ENCODE data around the gene SSR3. TPM values are rescaled to one million over a fixed set of nuclear protein-coding genes. Genes with fewer than 3 reads are reported as not detected.

Gene SSR3
- total and polyA plus RNA-seq, 2 of the 13 experiments (the other 11 are each of a cell fraction or from before 2014, with no cell fraction given): 229 to 325 TPM

- intact Hi-C loops (cut with micrococcal nuclease; ENCODE audit: unreplicated experiment): no loop called here
- CTCF ChIA-PET (ENCODE audit: low intra/inter-chr PET ratio, low total read pairs): no interaction called here
These were observed 4.4 kb upstream of the SSR3 start for GRCh38 chr3:156559321-156559720.

DNA sequence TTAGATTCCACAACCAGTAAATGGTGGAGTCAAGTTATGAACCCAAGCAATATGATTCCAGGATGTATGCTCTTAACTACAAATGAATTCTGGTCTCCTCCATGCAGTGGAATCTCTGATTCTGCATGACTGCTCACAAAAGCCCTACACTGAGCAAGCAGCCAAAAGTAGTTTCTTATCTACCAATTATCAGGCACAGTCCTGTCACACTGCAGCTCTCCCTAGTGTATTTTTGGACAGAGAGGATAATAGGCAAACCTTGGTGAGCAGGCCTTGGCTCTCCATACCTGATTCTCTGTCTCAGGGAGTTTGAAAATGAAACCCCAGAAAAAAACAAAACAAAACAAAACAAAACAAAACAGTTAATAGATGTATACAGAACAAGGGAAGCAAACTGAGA is 3.5 kb upstream of the SSR3 start:
- peaks cover 5% of the 10 kb centered on the region for H3K4me1 ChIP-seq (ENCODE audit: insufficient read depth, low read length)
- peaks cover 15% of the 10 kb centered on the region for H3K79me2 ChIP-seq (ENCODE audit: insufficient read depth, low read length)
- POLR2A ChIA-PET: no interaction called here
- TF ChIP-seq DMAP1 (CRISPR knock-in tag; IDR thresholded peaks at IDR 0.05): no peak
- no peak for TF ChIP-seq MEIS2 (CRISPR knock-in tag; IDR thresholded peaks at IDR 0.05)
- TF ChIP-seq ZNF841 (CRISPR knock-in tag; IDR thresholded peaks at IDR 0.05; ENCODE audit: borderline replicate concordance): no peak
- TF ChIP-seq ZNF121 (CRISPR knock-in tag; IDR thresholded peaks at IDR 0.05): no peak
- TF ChIP-seq SMARCE1 (IDR thresholded peaks at IDR 0.05; ENCODE audit: borderline replicate concordance): no peak
- no peak for TF ChIP-seq NRL (CRISPR knock-in tag; IDR thresholded peaks at IDR 0.05; ENCODE audit: borderline replicate concordance)
- no peak for TF ChIP-seq GZF1 (CRISPR knock-in tag; IDR thresholded peaks at IDR 0.05)
- TF ChIP-seq TRIM24 (CRISPR knock-in tag; IDR thresholded peaks at IDR 0.05): no peak
- TF ChIP-seq FOXA1 (IDR thresholded peaks at IDR 0.05): no peak
- no peak for TF ChIP-seq FOXA1 (CRISPR knock-in tag; IDR thresholded peaks at IDR 0.05)
- TF ChIP-seq, protein P1, sequence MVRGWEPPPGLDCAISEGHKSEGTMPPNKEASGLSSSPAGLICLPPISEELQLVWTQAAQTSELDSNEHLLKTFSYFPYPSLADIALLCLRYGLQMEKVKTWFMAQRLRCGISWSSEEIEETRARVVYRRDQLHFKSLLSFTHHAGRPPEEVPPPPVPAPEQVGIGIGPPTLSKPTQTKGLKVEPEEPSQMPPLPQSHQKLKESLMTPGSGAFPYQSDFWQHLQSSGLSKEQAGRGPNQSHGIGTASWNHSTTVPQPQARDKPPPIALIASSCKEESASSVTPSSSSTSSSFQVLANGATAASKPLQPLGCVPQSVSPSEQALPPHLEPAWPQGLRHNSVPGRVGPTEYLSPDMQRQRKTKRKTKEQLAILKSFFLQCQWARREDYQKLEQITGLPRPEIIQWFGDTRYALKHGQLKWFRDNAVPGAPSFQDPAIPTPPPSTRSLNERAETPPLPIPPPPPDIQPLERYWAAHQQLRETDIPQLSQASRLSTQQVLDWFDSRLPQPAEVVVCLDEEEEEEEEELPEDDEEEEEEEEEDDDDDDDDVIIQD (CRISPR knock-in tag; IDR thresholded peaks at IDR 0.05; ENCODE audit: low read depth): no peak
- H3K4me2 ChIP-seq (ENCODE audit: low read depth, low read length): no peak overlapping the region
- H3K27ac ChIP-seq (ENCODE audit: extremely low read length, insufficient read depth, low read length): no peak overlapping the region
- DNase-seq (ENCODE audit: low spot score): no peak
- in situ Hi-C loops (cut with HindIII; ENCODE audit: extremely low pct_ligation_motif_present, low pct_unique_long_range_greater_than_20kb): loop anchor here (10.0 kb wide), 1 partner anchor 116 kb away; the partner anchor contains the start of gene TIPARP
- no TSS peak for BruUV-seq (replicated peaks)
- FAIRE-seq: no peak
- no peak overlapping the region for H3K9ac ChIP-seq (ENCODE audit: insufficient read depth, low read depth, low read length)
- CTCF ChIA-PET (ENCODE audit: low intra/inter-chr PET ratio, low total read pairs): no interaction called here
- no peaks in the 10 kb centered on the region for H3K9me3 ChIP-seq (ENCODE audit: low read length)
- no peak overlapping the region for H2AFZ ChIP-seq (ENCODE audit: low read length)
- no peaks in the 10 kb centered on the region for H3K36me3 ChIP-seq (replicated peaks in 1 of 2; ENCODE audit: control insufficient read depth in 1 of 2, insufficient read depth in 2 of 2, low read length in 2 of 2)
- H4K20me1 ChIP-seq (ENCODE audit: insufficient read depth, low read length): no peaks in the 10 kb centered on the region
- no peak for ATAC-seq
- no peak overlapping the region for H3K4me3 ChIP-seq (replicated peaks in 1 of 3; ENCODE audit: insufficient read depth in 1 of 3, low read depth in 2 of 3, low read length in 3 of 3)
- no peaks in the 10 kb centered on the region; a peak in 1 of 5 replicates for H3K27me3 ChIP-seq (ENCODE audit: control insufficient read depth in 1 of 2, insufficient read depth in 2 of 2, low read length in 2 of 2)
- intact Hi-C loops (cut with micrococcal nuclease; ENCODE audit: unreplicated experiment): no loop called here

More at GRCh38 chr3:156559321-156559720, 4.4 kb upstream of the SSR3 start:
- DNase-seq (ENCODE audit: low spot score): no peak
- POLR2A ChIA-PET: no interaction called here
- H2AFZ ChIP-seq (ENCODE audit: low read length): no peak overlapping the region
- H3K4me2 ChIP-seq (ENCODE audit: low read depth, low read length): no peak overlapping the region
- H3K9me3 ChIP-seq (ENCODE audit: low read length): no peaks in the 10 kb centered on the region
- H3K27me3 ChIP-seq (ENCODE audit: control insufficient read depth in 1 of 2, insufficient read depth in 2 of 2, low read length in 2 of 2): no peaks in the 10 kb centered on the region; a peak in 1 of 5 replicates
- H3K79me2 ChIP-seq (ENCODE audit: insufficient read depth, low read length): peaks cover 6% of the 10 kb centered on the region
- no peaks in the 10 kb centered on the region for H3K4me1 ChIP-seq (ENCODE audit: insufficient read depth, low read length)
- in situ Hi-C loops (cut with HindIII; ENCODE audit: extremely low pct_ligation_motif_present, low pct_unique_long_range_greater_than_20kb): loop anchor here (10.0 kb wide), 1 partner anchor 115 kb away; the partner anchor contains the start of gene TIPARP
- H3K9ac ChIP-seq (ENCODE audit: insufficient read depth, low read depth, low read length): no peak overlapping the region
- no peak overlapping the region for H3K4me3 ChIP-seq (replicated peaks in 1 of 3; ENCODE audit: insufficient read depth in 1 of 3, low read depth in 2 of 3, low read length in 3 of 3)
- TF ChIP-seq KLF6 (CRISPR knock-in tag; IDR thresholded peaks at IDR 0.05): no peak
- TF ChIP-seq PCBP2 (optimal IDR thresholded peaks at IDR 0.05; ENCODE audit: low read depth, low read length, poor library complexity, severe bottlenecking): no peak
- TF ChIP-seq BATF2 (CRISPR knock-in tag; IDR thresholded peaks at IDR 0.05): no peak
- TF ChIP-seq CENPT (CRISPR knock-in tag; IDR thresholded peaks at IDR 0.05; ENCODE audit: low read depth): no peak
- no peak for TF ChIP-seq NFYB (CRISPR knock-in tag; IDR thresholded peaks at IDR 0.05)
- H3K36me3 ChIP-seq (replicated peaks in 1 of 2; ENCODE audit: control insufficient read depth in 1 of 2, insufficient read depth in 2 of 2, low read length in 2 of 2): no peaks in the 10 kb centered on the region
- BruUV-seq (replicated peaks): no TSS peak
- no peaks in the 10 kb centered on the region for H4K20me1 ChIP-seq (ENCODE audit: insufficient read depth, low read length)
- WGBS (ENCODE audit: low lambda C conversion rate): 0% methylated on average over 1 of the region's 1 CpG
- no peak for ATAC-seq
- FAIRE-seq: no peak
- H3K27ac ChIP-seq (ENCODE audit: extremely low read length, insufficient read depth, low read length): no peak overlapping the region
